Measurements from ENCODE around the gene LLGL2.
A peak's percentile ranks its signal among the peaks of the same experiment; 100 is the strongest.

Gene LLGL2

GRCh38 chr17:75594499-75595283 is 69.2 kb downstream of the LLGL2 start:
- DNase-seq = peak; percentile 55

DNA sequence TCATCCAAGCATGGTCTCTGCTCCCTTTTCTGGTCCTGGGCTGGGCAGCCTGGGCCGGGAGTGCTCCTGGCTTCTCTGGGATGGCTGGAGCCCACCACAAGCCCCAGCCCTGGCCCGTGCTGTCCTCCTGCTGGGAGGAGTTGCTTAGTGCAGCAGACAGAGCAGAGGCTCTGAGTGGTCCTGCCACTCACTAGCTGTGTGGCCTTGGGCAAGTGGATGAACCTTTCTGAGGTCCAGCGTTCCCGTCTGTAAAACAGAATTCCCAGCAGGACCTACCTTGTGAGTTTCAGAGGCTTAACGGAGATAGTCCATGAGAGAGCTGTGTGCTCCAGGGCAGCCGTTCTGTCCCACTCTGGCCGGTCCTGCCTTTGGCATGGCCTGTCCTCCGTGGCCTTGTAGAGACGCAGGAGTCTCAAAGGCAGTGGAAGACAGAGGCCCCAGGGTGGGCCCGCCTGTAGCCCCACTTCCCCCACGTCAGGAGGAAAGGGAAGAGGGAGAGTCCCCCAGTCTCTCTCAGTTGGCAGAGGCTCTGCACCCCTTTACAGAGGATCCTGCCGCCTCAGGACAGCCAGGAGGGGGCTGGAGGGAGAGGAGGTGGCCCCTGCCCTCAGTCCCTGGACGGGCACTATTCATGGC is 69.9 kb downstream of the LLGL2 start:
- DNase-seq = no peak

- no peak for DNase-seq
These were observed 70.4 kb downstream of the LLGL2 start for GRCh38 chr17:75595920-75596313.

DNA sequence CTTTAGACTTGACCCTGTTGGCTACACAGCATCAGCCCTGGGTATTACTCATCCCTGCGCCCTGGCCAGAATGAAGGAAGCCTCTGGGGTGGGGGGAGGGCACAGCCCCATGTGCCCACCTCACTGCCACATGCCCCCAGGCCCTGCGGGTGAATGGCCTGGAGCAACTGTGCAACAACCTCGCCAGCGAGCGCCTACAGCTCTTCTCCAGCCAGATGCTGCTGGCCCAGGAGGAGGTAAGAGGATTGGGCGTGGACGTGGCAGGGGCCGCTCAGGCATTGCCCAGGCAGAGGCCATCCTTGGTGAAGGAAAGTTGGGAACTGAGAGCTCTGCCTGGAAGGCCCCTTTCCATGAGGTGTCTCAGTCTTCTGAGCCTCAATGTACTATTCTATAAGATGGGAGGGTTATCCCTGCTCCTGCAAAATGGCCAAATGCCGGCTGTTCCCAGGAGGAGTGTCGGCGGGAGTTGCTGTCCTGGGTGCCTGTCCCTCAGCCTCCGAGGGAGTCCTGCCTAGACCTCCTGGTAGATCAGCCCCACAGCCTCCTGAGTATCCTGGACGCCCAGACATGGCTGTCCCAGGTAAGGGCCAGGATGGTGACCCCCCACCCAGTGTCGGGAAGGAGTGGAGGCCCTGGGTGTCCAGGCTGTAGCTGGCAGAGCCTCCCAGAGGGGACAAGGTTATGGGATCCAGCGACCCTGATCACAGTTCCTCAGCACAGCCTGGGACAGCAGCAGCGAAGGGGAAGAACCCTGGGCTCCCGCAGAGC is 71.0 kb downstream of the LLGL2 start:
- DNase-seq = no peak

- DNase-seq = peak; percentile 83
These were observed 75.8 kb downstream of the LLGL2 start for GRCh38 chr17:75601057-75601987.

DNA sequence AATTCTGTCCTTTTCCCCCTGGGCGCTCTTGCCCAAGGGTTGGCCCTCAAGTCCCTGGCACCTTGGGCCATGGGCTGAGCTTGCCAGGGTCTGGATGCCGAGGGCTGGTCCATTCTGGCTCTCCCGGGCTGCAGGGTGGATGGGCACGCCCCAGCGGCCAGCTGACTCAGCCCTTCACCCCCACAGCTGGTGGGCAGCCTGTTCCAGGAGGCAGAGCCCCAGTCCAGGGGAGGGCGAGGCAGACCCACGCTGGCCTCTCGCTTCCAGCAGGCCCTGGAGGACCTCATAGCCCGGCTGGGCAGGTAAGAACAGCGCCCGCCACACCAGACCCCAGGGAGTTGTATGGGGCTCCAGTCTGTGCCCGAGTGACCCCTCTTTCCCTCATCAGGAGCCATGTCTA is 77.1 kb downstream of the LLGL2 start:
- no peak for DNase-seq

DNA sequence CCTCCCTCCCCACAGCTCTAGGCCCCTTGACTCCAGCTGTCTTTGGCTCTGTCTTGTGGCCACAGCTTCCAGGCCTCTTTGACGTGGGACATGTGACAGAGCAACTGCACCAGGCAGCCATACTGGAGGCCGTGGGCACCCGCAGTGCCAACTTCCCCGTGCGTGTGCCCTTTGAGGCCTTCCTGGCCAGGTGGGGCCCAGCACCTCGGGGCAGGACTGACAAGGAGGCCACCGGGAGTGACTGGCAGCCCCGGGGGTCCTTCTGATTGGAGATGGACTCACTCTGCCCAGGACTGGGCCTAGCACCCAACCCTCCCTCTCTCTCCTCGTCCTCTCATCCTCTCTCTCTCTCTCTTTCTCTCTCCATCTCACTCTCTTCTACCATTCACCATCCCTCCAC is 77.6 kb downstream of the LLGL2 start:
- DNase-seq = no peak

GRCh38 chr17:75604034-75604695 is 78.7 kb downstream of the LLGL2 start:
- DNase-seq = peak; percentile 55

GRCh38 chr17:75605790-75606189 is 80.3 kb downstream of the LLGL2 start:
- no peak for DNase-seq

DNA sequence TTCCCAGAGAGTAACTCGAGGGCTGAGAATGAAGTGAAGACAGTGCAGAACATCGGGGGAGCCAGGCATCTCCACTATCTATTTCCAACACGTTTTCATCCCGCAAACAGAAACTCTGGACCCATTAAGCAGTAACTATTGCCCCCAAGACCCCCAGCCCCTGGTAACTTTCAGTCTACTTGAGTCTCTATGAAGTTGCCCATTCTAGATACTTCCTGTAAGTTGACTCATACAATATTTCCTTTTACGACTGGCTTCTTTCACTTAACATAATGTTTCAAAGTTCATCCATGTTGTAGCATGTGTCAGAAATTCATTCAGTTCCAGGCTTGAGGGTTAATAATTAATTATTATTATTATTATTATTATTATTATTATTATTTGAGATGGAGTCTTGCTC is 81.6 kb downstream of the LLGL2 start:
- DNase-seq = no peak

- no peak for DNase-seq
These were observed 84.8 kb downstream of the LLGL2 start for GRCh38 chr17:75610103-75610984.

DNA sequence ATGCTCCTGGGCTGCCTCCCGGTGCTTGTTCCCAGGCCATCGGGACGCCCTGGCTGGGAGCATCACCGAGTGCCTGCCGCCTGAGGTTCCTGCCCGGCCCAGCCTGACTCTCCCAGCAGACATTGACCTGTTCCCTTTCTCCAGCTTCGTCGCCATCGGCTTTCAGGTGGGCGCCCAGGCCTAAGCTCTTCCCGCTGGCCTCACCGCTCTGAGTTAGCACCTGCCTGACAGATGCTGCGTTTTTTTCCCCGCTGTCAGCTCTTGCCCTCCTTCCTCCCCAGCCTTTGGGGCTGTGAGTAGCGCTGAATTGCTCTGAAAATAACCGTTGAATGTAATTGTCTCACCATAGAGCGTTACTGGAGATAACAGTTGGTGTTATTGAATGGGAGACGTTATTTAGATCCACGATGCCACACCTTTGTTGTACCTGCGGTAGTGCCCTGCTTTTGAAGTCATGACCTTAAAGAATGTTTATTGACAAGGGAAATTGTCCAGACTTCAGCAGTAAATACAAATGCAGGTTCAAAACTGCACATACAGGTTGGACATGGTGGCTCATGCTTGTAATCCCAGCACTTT is 86.4 kb downstream of the LLGL2 start:
- DNase-seq = no peak

DNA sequence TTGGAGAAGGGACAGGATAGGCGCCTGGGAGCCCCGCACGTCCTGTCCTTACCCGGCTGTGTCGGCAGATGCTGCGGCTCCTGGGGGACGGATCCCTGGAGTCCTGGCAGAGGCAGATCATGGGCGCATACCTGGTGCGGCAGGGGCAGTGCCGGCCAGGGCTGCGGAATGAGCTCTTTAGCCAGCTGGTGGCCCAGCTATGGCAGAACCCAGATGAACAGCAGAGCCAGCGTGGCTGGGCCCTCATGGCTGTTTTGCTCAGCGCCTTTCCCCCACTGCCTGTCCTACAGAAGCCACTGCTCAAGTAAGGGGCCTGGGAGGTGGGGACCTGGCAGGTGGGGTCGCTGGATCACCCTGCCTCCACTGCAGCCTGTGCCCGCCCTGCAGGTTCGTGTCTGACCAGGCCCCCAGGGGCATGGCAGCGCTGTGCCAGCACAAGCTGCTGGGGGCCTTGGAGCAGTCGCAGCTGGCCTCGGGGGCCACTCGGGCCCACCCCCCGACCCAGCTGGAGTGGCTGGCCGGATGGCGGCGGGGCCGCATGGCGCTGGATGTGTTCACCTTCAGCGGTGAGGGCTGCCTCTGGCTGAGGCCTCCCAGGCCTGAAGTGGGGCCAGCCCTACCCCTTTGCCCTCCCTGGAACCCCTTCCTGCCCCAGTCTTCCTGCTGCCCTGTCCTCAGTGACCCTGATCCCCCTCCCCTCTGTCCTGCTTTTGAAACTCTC is 87.6 kb downstream of the LLGL2 start:
- no peak for DNase-seq

DNA sequence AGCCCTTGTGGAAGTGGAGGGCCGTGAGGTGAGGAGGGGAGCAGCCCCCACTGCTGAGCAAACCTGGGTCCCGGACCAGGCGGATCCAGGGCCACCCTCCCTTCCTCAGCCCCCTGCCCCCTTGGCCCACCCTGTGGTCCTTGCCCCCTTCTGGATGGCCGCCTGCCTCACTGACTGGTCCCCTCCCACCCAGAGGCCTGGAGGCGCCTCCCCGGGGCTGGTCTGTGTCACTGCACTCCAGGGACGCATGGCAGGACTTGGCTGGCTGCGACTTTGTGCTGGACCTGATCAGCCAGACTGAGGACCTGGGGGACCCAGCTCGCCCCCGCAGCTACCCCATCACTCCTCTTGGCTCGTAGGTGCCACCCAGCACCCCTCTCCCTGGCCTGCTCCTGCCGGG is 88.5 kb downstream of the LLGL2 start:
- peak; percentile 48 for DNase-seq

DNA sequence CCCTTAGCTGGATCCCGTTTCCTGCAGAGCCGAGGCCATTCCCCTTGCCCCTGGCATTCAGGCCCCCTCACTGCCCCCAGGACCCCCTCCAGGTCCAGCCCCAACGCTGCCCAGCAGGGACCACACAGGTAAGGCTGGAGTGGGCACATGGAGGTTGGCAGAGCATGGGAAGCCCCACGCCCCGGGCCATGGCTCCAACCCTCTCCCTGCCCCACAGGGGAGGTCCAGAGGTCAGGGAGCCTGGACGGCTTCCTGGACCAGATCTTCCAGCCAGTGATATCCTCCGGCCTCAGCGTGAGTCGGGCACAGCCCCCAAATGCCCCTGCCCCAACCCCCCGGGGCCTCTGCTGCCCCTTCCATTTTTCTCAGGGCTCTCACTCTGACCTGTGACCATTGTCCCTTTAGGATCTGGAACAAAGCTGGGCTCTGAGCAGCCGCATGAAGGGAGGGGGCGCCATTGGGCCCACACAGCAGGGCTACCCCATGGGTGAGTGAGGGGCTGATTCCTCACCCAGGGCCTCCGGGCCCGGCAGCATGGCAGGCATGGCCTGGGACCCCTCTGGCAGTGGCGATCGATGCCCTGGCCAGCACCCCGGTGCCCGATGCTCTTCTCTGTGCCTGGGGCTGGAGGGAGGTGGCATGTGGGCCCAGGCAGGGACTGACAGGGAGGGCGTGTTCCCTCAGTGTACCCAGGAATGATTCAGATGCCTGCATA is 89.2 kb downstream of the LLGL2 start:
- no peak for DNase-seq

GRCh38 chr17:75615301-75615700 is 89.8 kb downstream of the LLGL2 start:
- peak; percentile 38 for DNase-seq

GRCh38 chr17:75616521-75617122 is 91.1 kb downstream of the LLGL2 start:
- no peak for DNase-seq

GRCh38 chr17:75617218-75617617 is 91.7 kb downstream of the LLGL2 start:
- DNase-seq = no peak

- DNase-seq = no peak
These were observed 92.2 kb downstream of the LLGL2 start for GRCh38 chr17:75617675-75618074.
